Stomach (tissue), 4 donors: ENCODE results near the gene HSH2D.
A peak's percentile ranks its signal among the peaks of the same experiment; 100 is the strongest.

Source experiments
- CTCF ChIP-seq, 7 experiments: fragments of 450-650 bp in 4 of 7; fragments of 200-600 bp in 3 of 7; sonication (generic) in 3 of 7; IDR thresholded peaks; one replicate each; pipeline ENCODE4 v1.5.1; 2016 to 2019; ENCODE audit warnings: antibody characterized with exemption in 7 of 7, control low read depth in 2 of 7, mild to moderate bottlenecking in 1 of 7
- EP300 ChIP-seq: sonication (generic); formaldehyde crosslinking; IDR thresholded peaks from one replicate; pipeline ENCODE4 v1.6.1; 2017; ENCODE audit warnings: antibody characterized with exemption
- POLR2A ChIP-seq, 4 donors: fragments of 450-650 bp; IDR thresholded peaks; one replicate each; pipeline ENCODE4 v1.6.1; 2016; ENCODE audit warnings: antibody characterized with exemption in 4 of 4, control low read depth in 2 of 4, mild to moderate bottlenecking in 1 of 4, moderate library complexity in 1 of 4
- POLR2AphosphoS5 ChIP-seq, 3 donors: sonication (generic); formaldehyde crosslinking; IDR thresholded peaks; one replicate each; pipeline ENCODE4 v1.6.1; 2016; ENCODE audit warnings: antibody characterized with exemption in 3 of 3

GRCh38 chr19:16197188-16197621, 53.7 kb downstream of the HSH2D start:
- TF ChIP-seq CTCF (IDR thresholded peaks at IDR 0.05) = peak in 1 of 7 experiments; percentile 4
- peak in 2 of 3 donors; percentile 6 to 73 for TF ChIP-seq POLR2AphosphoS5 (IDR thresholded peaks at IDR 0.05)
- no peak for TF ChIP-seq POLR2A (IDR thresholded peaks at IDR 0.05)
- TF ChIP-seq EP300 = no peak
